Left forelimb (tissue), 1 donor: ENCODE results near the gene MYO18B.

Experiments
- DNase-seq: peaks from one replicate; pipeline ENCODE4 v3.0.0-alpha.2; 2018; ENCODE audit warnings: low spot score

Gene MYO18B

DNA sequence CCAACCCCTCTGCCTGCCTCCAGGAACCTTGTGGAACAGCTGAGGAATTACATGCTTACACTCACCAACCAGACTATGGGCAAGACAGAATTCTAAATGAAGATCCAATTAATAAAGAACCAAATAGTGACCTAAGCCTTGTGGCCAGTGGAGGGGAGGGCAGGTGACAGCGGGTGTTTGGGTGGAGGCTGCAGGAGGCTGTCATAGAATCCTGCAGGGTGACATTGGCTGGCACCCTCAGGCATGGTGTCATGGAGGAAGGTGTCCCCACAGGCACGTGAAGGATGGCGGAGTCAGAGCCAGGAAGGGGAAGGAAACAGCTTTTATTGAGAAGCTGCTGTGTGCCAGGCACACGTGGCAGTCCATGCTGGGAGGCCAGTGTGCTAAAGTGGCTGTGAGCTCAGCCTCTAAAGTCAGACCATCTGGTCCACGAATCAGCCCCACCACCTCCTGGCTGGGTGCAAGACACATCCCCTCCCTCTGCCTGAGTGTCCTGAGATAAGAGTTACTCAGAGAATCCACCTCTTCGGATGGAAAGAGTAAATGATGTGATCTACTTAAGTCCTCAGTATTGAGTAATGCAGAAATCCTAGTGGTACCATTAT lies 8.7 kb downstream of the MYO18B start:
- no peak for DNase-seq

DNA sequence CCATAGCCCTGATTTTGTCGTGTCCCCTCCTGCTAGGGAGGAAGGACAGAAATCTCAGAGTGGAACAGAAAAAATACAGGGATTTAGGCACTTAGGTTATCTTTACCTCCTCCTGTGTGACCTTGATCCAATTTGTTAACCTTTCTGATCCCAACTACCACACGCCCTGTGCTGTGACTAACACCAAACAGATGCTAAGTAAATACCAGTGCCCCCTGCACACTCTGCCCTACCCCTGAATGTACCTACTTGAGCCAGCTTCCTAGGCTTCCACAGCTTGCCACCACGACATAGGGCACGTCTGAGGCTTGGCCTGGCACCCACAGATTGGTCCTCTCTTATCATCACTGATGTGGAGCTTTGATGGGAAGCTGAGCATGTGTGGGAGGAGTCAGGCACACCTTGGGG lies 9.2 kb downstream of the MYO18B start:
- DNase-seq: no peak

DNA sequence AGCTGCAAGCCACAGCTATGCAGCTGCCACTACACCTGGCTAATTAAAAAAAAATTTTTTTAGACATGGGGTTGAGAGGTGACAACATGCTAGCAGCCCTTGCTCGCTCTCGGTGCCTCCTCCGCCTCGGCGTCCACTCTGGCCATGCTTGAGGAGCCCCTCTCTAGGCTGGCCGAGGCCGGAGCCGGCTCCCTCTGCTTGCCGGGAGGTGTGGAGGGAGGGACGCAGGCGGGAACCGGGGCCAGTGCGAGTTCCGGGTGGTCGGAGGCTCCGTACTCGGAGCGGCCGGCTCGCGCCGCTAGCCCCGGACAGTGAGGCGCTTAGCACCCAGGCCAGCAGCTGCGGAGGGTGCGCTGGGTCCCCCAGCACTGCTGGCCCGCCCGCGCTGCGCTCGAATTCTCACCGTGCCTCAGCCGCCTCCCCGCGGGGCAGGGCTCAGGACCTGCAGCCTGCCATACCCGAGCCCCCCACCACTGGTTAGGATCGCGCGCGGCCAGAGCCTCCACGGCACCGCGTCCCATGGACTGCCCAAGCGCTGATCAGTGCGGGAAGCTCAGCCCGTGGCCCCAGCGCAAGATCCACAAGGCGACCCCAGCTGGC lies 10.7 kb downstream of the MYO18B start:
- DNase-seq: no peak

DNA sequence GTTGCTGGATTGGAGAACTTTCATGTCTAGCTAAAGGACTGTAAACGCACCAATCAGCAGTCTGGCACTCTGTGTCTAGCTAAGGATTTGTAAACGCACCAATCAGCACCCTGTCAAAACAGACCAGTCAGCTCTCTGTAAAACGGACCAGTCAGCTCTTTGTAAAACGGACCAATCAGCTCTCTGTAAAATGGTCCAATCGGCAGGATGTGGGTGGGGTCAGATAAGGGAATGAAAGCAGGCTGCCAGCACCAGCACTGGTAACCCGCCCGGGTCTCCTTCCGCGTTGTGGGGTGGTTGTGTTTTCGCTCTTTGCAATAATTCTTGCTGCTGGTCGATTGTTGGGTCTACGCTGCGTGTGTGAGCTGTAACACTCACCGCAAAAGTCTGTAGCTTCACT lies 11.3 kb downstream of the MYO18B start:
- DNase-seq: no peak

DNA sequence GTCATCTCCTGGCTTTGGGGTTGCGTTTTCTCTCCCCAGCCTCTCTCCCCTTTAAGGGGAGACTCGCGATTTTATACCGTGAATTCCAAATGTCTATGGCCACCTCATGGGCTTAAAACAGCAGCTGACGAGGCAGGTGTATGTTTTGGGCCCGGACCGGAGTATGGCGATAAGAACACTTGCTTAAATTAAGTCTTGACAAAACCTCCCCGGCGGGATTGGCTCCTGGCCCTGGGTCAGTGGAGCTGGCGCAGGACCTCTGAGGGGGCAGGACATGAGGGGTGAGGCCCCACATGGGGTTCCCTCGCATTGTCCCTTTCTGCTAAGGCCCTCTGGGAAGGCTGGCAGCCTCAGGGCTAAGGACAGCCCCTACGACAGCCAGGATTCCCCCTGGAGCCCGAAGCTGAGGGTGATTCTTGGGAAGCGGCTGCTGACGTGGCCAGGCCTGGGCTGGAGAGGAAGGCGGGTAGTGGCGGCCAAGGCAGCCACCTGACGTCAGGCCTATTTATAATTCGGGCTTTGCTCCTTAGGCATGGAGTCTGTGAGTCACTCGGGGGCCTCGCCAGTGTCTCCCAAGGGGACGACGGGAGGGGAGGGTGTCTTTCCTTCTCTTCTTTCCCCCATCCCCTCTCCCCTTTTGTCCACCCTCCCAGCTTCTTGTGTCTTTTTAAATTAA lies 12.7 kb downstream of the MYO18B start:
- no peak for DNase-seq

DNA sequence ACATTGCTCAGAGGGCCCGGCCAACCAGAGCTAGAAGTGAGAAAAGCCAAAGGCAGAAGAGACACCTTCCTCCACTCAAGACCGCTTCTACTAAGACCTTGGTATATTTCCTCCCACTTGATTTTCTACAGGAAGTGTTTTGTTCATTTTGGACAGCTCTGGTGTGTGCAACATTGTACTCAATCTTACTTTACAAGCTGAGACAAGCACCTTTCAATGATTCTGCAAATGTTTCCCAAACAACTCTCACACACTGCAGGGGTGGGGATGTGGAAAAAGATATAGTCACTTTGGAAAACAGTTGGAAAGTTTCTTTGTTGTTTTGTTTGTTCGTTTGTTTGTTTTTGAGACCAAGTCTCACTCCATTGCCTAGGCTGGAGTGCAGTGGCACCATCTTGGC lies 15.7 kb downstream of the MYO18B start:
- no peak for DNase-seq

DNA sequence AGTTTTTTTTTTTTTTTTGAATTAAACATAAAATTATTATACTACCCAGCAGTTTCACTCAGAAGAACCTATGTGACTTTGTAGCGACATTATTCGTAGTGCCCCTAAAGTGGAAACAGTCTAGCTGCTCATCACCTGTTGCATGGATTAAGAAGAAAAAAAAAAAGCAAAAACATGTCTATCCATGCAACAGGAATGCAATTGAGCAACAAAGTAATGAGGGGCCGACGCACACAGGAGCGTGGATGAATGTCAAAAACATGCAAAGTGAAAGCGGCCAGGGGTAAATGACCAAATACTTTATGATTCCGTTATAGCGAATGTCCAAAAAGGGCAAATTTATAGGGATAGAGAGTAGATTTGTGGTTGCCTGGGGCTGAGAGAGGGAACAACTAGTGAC lies 16.3 kb downstream of the MYO18B start:
- no peak for DNase-seq

DNA sequence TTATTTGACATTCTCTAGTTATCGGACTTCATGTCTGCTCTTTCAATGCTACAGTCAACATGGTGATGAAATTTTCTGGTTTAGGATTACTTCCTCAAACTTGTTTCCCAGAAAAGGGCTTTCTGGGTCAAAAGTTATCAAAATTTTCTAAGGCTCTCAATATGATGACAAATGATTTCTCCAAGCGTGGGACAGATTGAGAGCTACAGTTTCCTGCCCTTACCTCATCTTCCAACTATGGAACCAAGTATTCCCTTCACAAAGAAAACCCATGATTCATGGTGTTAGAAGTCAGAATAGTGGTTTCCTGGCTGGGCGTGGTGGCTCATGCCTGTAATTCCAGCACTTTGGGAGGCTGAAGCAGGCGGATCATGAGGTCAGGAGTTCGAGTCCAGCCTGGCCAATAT lies 17.8 kb downstream of the MYO18B start:
- no peak for DNase-seq

DNA sequence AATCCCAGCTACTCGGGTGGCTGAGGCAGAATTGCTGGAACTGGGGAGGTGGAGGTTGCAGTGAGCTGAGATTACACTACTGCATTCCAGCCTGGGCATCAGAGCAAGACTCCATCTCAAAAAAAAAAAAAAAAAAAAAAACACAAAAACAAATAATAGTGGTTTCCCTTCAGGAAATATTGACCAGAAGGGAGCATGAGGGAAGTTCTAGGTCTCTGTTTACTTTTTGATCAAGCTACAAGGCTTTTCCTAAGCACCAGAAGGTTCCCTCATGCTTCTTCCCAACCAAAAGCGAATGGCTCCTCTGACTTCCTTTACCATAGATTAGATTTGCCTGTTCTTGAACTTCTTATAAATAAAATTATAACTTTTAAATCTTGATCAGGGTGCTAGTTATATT lies 18.3 kb downstream of the MYO18B start:
- DNase-seq: no peak

DNA sequence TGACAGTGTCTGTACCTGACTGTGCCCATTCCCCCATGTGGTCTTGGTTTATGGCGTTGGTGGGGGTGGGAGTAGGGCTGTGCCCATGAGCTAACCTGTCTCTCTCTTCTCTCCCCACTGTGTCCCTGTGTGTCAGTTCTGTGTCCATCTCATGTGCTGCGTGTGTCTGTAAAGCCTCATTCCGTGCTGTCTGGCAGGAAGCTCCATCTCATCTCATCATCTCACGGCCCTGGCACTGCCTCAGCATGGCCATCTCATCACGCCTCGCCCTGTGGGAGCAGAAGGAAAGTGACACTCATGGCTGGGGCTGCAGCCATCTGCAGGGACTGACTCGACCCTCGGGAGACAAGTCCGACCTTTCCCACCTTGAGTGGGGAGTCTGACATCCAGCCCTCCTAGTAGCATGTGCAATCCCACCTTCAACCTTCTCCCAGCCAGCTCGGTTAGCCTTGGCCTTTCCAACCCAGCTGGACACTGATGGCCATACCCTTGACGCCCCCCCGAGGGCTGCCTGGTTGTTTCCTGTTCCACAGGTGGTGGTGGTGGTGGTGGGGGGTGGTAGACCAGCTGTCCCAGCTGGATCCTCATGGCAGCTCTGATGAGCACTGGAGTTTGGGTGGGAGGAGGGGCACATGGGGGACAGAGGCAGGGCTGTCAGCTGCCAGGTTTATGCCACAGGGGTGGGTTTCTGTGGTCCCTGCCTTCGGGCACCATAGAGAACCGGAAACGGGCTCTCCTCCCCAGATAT lies 19.0 kb downstream of the MYO18B start:
- DNase-seq: no peak

DNA sequence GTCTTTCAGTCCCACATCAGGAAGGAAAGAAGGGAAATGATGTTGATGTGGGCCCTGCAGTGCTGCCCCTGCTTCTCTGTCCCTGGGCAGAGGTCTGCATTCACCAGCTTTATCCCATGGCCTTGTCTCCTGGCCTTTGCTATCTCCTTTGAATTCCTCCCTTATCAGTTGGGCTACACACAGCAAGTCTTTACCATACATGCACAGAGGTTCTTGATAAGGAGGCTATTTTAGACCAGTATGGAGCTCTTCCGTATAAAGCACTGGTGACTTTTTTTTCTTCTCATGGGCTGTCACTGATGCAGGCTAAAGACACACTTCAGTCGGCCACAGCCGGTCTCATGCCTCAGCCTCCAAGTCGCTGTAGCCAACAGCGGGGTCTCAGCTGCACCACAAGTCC lies 20.2 kb downstream of the MYO18B start:
- DNase-seq: no peak

DNA sequence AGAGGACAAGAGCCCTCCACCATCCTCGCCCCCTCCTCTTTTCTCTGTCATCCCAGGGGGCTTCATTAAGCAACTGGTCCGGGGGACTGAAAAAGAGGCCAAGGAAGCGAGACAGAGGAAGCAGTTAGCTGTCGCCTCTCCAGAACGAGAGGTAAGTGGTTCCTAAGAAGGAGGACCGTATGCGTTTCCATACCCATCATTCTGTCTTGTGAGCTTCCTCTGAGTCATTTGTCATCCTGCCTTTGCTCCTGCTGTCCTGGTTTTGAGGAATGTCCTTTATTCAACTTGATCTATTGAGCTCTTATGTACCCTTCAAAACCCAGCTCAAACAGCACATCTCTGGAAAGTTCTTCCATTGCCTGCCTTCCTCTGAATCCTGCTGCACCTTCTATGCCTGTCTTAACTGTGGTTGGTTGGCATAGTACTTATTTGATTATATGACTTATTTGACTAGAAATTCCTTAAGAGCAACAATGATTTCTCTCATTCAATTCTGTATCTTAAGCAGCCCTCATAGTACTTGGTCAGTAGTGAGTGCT lies 21.3 kb downstream of the MYO18B start:
- DNase-seq: no peak

DNA sequence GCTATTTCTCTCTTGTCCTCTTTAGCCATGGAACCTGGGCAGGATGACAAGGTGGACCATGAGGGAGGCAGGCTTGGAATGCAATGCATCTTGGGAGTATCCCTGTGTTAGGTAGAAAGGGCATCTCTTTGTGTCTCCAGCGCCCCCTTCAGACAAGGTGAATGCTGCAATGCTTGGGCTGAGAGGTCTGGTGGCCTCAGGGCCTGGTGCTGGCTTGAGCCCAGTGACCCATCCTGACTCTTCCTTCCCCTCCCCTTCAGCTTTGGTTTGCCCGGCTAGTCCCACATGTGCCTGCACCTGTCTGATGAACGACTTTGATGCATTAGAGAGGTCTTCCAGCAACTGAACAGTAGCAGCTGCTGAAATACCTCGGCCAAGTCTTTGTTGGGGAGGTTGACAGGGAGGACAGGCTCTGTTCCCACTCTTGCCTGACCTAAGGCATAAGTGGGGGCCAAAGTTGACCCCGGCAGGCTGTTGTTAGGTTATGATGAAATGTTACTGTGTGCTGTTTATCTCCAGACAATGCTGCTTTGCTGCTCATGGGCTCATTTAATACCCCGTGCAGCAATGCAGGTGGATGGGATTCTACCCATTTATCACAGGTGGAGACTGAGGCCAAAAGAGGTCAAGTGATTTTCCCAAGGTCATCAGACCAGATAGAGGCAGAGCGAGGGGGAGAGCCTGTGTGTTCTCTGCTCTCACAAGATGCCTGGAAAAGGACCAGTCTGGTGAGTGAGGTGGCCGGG lies 22.5 kb downstream of the MYO18B start:
- DNase-seq: no peak

DNA sequence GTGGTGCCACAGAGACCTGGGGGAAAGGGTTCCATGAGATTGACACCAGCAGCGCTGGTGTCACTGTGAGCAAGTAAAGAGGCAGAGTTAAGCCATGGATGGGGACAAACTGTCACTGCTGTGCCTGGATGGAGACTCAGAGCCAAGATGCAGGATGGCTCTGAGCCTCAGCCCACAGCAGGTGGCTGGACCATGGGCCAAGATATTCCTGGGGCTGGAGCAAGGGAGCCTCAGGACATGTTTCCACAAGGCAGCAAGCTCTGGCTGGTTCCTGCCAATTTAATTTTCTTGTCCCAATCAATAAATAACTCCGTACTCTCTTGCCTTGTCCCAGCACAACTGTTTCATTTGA lies 23.0 kb downstream of the MYO18B start:
- no peak for DNase-seq

DNA sequence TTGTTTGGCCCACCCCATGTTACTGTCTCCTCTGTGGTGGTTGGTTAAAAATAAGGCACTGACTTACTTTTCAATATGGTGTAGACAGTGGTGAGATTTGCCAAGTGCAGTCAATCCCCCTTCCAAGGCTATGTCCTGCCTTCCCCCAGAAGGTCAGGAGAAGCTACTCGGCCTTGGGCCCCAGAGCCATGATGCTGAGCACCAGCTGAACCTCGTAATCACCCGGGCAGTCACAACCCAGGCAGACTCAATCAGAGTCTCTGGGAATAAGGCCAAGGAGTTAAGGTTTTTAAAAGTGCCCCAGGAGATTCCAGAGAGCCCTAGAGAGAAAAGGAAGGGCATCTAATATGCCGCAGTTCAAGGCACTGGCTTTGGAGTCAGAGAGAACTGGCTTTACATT lies 23.8 kb downstream of the MYO18B start:
- DNase-seq: no peak

DNA sequence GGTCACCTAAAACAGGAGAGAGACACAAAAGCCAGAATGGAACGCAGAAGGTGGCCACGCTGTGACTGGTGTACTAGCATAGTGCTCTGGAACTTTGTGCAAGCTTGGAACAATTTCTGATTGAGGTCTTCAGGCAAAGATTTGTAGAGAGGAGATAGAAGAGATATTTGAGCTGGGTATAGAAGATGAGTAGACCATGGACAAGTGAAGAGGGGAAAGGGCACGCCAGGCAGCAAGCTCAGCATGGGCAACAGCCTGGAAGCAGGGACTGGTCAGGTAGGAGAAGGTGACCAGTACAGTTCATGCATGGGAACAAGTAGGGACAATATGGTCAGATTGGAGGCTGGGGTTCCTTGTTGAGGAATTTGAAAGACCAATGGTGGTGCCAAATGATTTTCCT lies 24.4 kb downstream of the MYO18B start:
- no peak for DNase-seq

DNA sequence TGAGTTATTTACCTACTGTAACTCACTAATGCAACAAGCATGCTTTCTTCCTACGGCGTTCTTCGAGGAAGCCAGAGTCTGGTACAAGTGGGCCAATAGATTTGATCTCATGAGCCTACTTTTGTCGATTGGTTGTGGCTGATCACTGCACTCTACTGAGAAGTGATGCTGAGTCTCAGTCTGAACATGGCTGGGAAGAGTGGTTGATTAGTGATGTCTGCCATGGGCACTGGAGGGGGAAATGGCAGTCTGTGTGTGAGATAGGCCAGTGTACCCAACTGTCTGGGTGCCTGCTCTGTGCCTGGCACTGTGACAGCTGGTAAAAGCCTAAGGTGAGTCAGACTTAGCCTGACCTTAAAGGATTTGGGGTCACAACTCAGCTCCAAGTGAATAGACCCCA lies 28.3 kb downstream of the MYO18B start:
- DNase-seq: no peak

DNA sequence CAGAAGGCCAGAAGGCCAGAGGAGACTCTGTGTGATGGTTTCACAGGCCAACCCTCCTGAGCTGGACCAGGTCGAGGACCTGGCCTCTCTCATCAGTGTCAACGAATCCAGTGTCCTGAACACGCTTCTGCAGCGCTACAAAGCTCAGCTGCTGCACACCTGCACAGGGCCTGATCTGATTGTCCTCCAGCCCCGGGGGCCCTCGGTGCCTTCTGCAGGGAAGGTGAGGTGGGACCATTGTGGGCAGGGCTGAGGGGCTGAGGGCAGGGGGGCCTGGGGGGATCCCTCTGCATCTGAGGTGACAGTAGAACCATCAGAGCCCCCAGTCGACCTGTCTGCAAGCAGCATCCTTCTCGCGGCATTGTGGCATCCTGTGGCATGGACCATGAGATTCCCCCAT lies 30.3 kb downstream of the MYO18B start:
- no peak for DNase-seq

DNA sequence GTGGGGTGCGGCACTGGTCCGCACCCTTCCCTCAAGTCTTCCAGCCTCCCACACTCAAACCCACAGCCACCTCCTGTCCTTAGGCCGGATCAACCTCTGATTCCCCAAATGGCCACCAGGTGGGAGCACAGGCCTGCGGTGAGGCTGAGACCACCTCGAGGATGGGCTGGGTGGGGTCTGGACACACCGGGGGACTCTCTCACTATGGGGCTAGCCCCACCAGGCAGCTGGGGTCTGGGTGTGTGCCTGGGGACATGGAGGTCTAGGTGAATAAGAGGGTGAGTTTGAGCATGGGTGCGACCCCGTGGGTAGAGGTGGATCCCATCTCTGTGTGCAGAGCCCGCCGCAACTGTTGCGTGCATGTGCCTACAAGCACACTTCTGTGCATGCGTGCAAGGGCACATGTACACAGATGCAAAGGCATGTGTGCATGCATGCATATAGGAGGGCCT lies 32.6 kb downstream of the MYO18B start:
- DNase-seq: no peak

DNA sequence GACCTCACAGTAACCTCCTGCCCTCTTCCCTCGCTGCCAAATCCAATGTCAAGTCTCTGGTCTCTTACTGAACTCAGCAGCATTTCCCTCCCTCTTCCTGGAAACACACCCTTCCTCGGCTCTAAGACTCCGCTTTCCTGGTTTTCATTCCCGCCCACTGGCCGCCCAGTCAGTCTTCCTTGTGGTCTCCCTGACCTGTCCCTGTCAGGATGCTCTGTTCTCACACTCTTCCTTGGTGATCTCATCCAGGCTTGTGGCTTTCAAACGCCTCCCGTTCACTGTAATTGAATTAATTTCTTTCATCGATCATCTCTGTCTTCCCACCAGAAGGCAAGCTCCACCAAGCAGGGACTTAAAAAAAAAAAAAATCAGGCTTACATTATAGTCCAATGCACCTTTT lies 33.5 kb downstream of the MYO18B start:
- no peak for DNase-seq

DNA sequence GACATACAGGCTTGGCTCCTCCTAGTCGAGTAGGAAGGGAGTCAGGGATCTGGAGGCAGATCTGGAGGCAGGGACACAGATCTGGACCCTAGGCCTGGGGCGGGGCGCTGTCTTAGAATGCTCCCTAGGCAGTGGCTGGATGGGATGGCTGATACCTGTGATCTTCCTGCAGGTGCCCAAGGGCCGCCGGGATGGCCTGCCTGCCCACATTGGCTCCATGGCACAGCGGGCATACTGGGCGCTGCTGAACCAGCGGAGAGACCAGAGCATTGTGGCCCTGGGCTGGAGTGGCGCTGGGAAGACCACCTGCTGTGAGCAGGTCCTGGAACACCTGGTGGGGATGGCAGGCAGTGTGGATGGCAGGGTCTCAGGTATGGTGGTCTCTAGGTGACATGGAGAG lies 35.4 kb downstream of the MYO18B start:
- DNase-seq: no peak

DNA sequence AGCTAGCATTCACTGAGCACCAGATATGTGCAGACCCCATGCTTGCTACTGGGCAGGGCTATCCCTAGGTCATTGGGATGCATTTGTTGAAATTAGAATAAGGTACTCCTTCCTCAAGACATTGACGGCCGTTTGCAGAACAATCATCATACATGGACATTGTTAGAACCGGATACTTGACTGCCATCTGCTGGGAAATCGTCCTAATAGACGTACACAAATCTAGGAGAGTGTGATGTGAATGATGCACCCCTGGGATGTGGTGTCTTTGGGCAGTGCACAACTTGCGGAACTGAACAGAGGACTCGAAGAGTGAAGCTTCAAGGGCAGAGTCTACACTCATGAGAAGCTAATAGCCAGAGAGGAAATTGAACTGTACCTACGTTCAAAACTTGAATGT lies 35.9 kb downstream of the MYO18B start:
- no peak for DNase-seq
